ENCODE results near the gene GLI3.

GLI3 gene

GRCh38 chr7:42235741-42236161 lies 1.3 kb downstream of the GLI3 start:
- DNase-seq, result no peak

DNA sequence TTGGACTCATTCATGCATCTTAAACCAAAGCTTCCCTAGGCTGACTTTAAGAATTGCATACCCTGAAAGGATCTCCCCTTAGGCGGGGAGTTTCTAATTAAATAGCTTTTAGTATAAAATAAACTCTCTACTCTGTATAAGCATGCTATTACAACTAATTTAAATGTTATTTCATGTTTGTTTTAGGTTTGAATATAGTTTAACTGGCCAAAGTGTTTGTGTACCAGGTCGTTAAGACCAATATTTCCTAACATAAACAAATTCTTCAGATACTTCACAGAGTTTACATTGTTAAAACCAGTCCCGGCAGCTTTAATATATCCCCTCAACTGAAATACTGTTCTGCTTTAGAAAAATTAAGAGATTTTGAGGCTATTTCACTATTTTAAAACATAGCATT lies 2.3 kb downstream of the GLI3 start:
- no peak for DNase-seq

GRCh38 chr7:42233695-42234331 lies 3.2 kb downstream of the GLI3 start:
- DNase-seq, result no peak

DNA sequence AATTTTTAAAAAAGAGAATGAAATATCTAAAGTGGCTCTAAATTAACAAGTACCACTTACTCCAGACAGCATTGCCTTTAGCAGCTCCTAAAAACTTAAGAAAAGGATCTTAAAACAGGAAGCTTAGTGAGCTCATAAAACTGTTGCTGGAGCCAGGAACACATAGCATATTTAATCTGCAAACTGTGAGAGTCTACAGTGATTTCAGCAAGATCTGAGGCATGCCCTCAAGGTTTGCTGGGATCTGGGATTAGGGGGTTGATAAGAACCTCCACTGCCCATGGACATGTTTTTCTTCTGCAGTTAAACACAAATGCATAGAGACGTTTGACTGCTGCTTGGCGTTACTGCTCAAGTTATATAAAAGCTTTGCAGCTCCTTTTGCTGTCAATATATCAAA lies 3.8 kb downstream of the GLI3 start:
- DNase-seq, result no peak

- no peak for DNase-seq
Measured at GRCh38 chr7:42232275-42232674, 4.7 kb downstream of the GLI3 start.

GRCh38 chr7:42231043-42231787 lies 5.8 kb downstream of the GLI3 start:
- no peak for DNase-seq

DNA sequence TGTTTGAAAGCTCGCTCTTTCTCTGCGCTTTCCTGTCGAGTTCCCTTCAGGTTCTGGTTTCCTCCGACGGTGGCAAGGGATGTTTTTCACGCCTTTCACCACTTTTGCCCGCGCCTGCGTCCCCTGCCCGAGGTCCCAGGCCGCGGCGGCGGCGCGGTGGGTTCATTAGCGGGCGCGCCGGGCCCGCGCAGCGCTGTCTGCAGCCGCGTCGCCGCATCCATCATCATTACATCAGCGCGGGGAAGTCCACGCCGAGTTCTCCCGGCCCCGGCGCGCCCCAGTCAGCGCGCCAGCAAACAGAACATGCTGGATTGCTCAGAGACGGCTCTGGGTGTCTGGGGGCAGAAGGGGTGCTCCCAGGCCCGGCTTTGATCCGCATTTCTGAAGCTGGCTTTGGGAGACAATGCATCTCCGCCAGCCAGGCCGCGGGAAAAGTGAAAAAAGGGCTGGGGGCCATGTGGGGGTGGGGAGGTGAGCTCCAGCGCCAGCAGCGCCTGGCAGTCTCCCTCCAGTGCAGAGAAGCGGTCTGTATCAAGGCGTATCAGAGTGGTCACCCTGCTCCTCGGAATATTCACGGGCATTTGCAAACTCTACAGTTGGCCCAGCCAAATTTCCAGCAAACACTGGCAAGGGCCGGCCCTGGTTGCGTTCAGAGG lies 8.9 kb downstream of the GLI3 start:
- no peak for DNase-seq

- DNase-seq, result no peak
Measured at GRCh38 chr7:42227541-42227935, 9.5 kb downstream of the GLI3 start.

GRCh38 chr7:42227021-42227420 lies 10.0 kb downstream of the GLI3 start:
- DNase-seq, result no peak

GRCh38 chr7:42226354-42226941 lies 10.6 kb downstream of the GLI3 start:
- no peak for DNase-seq

GRCh38 chr7:42224391-42225003 lies 12.5 kb downstream of the GLI3 start:
- no peak for DNase-seq

- DNase-seq, result no peak
Measured at GRCh38 chr7:42222891-42223290, 14.1 kb downstream of the GLI3 start.

- DNase-seq, result no peak
Measured at GRCh38 chr7:42222125-42222524, 14.9 kb downstream of the GLI3 start.

DNA sequence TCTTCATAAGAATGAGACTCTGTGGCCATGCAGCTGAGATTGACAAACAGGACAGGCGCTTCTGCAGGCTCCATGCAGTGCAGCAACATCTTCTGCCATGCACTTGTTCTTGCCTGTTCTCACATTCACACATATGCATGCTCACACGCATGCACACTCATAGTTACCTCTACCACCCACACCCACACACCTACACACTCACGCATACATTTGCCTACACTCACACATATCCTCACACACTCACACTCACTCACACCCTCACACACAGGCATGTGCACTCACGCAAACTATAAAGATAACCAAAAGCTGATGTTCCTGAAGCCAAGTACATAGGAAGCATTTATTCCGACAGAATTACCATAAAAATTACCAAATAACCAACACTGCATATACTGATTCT lies 15.7 kb downstream of the GLI3 start:
- no peak for DNase-seq

- no peak for DNase-seq
Measured at GRCh38 chr7:42219447-42219846, 17.6 kb downstream of the GLI3 start.

DNA sequence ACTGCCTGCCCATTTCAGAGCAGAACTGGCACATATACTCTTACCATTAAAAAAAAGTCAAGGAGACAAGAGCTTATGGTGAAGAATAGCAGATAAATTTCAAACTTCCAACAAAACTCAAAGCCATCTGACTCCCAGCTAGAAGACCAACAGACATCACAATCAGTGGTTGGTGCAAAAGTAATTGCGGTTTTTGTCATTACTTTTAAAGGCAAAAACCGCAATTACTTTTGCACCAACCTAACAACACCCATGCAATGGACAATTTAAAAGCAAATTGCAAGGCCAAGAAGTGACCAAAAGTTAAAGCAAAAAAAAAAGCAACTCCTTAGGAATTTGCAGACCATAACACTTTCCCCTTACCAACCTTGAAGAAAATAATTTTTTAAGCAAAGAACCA lies 18.8 kb downstream of the GLI3 start:
- no peak for DNase-seq

DNA sequence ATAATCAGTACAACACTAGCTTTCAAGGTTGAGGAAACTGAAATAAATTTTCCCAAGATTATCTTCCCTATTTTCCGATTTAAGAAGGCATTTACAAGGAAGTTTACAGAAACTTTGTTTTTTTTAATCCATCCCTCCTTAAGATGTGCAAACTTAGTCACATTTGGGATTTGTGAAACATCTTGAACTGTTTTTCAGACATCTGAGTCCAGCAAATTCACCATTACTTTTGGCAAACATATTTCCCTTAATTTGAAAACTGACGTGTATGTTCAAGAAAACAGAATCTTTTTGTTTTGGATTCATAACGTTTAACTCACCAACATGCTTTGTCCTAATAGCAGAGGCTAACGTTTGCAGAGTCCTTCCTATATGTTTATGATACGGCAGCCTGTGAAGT lies 19.5 kb downstream of the GLI3 start:
- DNase-seq, result no peak

DNA sequence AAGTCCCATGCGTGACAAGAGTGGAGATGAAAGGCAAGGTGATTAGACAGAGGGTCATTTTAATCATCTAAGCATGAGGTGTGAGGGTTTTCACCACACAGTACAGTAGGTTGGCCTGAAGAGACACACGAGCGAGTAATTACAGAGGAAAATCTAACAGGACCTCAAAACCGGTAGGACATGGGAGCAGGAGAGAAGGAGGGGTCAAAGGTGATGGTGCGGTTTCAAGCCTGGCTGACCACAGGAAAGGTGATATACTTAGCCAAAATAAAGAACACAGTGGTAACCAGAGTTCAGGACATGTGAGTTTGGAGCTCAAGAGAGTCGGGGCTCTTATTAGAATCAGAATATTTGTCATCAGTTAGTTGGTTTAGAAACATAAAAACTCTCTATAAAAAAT lies 20.0 kb downstream of the GLI3 start:
- DNase-seq, result no peak

GRCh38 chr7:42214060-42214679 lies 22.8 kb downstream of the GLI3 start:
- DNase-seq, result no peak

GRCh38 chr7:42213093-42213492 lies 23.9 kb downstream of the GLI3 start:
- DNase-seq, result no peak

GRCh38 chr7:42212541-42213090 lies 24.4 kb downstream of the GLI3 start:
- DNase-seq, result no peak

DNA sequence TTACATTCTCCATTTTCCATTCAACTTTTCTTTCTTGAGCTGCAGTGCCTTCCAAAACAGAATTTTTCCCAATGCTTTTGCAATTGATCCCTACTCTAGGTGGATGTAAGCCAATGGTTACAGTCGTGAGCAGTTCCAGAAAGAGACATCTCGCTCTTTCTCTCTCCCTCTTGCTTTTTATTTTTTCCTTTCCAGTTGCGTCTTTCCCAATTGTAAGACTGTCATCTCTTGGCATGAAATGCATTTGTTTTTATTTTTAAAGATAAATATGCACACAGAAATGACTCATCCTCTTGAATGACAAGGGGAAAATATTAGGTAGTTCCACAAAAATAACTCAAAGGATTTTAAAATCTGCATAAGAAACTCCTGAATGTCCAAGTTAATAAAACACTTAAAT lies 25.1 kb downstream of the GLI3 start:
- DNase-seq, result no peak

DNA sequence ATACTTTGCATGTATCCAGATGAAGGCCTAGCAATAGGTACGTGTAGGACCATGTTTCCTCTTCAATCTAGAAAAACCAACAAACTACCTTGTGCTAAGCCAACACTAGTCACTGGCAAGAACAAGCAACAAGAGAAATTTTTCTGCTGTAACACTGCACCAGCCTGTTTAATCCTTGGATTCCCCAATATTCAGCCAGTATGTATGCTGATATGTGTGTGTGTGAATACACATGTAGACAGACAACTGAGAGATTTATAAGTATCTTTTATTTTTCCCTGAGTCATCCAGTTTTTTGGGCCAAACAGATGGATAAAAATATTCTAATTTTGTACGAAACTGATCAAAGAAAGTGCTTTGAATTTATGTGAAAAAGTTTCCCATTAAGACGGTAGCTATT lies 26.2 kb downstream of the GLI3 start:
- no peak for DNase-seq

Measured in NCI-H187 (cell line).